ENCODE measurements around the gene ZKSCAN1.
"Not testable (repeated sequence)": the region's sequence is repeated elsewhere in the genome, so short reads cannot be mapped to it uniquely, and the experiment has no call there.

ZKSCAN1 gene

GRCh38 chr7:100007887-100008286 lies 7.5 kb upstream of the ZKSCAN1 start:
- no peak for TF ChIP-seq CTCF (IDR thresholded peaks at IDR 0.05; ENCODE audit: insufficient read depth, low read depth, low read length, missing control alignments)
- DNase-seq (ENCODE audit: low read depth), result no peak
- H3K4me3 ChIP-seq (ENCODE audit: low read depth, low read length), result no peak overlapping the region

- DNase-seq (ENCODE audit: low read depth), result no peak
- no peak overlapping the region for H3K4me3 ChIP-seq (ENCODE audit: low read depth, low read length)
- TF ChIP-seq CTCF (IDR thresholded peaks at IDR 0.05; ENCODE audit: insufficient read depth, low read depth, low read length, missing control alignments), result no peak
Observed at GRCh38 chr7:100008525-100008924, 6.9 kb upstream of the ZKSCAN1 start.

GRCh38 chr7:100009952-100010351 lies 5.4 kb upstream of the ZKSCAN1 start:
- DNase-seq (ENCODE audit: low read depth); H3K4me3 ChIP-seq (ENCODE audit: low read depth, low read length): not testable (repeated sequence)

GRCh38 chr7:100010901-100011300 lies 4.5 kb upstream of the ZKSCAN1 start:
- no peak overlapping the region for H3K4me3 ChIP-seq (ENCODE audit: low read depth, low read length)
- no peak for DNase-seq (ENCODE audit: low read depth)
- no peak for TF ChIP-seq CTCF (IDR thresholded peaks at IDR 0.05; ENCODE audit: insufficient read depth, low read depth, low read length, missing control alignments)

- no peak for TF ChIP-seq CTCF (IDR thresholded peaks at IDR 0.05; ENCODE audit: insufficient read depth, low read depth, low read length, missing control alignments)
- no peak overlapping the region for H3K4me3 ChIP-seq (ENCODE audit: low read depth, low read length)
- DNase-seq (ENCODE audit: low read depth), result no peak
Observed at GRCh38 chr7:100011516-100011915, 3.9 kb upstream of the ZKSCAN1 start.

- not testable (repeated sequence) for DNase-seq (ENCODE audit: low read depth); H3K4me3 ChIP-seq (ENCODE audit: low read depth, low read length)
Observed at GRCh38 chr7:100012385-100013327, 2.7 kb upstream of the ZKSCAN1 start.

GRCh38 chr7:100013328-100013676 lies 2.1 kb upstream of the ZKSCAN1 start:
- no peak for DNase-seq (ENCODE audit: low read depth)
- H3K4me3 ChIP-seq (ENCODE audit: low read depth, low read length), result no peak overlapping the region
- no peak for TF ChIP-seq CTCF (IDR thresholded peaks at IDR 0.05; ENCODE audit: insufficient read depth, low read depth, low read length, missing control alignments)

All from GM12865 (cell line).